IMR-90 (cell line): ENCODE data around the gene MSI1. TPM values are rescaled to one million over a fixed set of nuclear protein-coding genes. Genes with fewer than 3 reads are reported as not detected.

ENCODE experiments used
- ATAC-seq: fragments of 200-7000 bp; cut with Tn5 transposase; 2 replicates; pipeline ENCODE4 v1.9.1; 2020; ENCODE audit warnings: low read depth, mild to moderate bottlenecking, moderate library complexity
- BruUV-seq: library from RNA; stranded (reverse); fragments of 400-500 nt; replicated peaks from 2 replicates; lab custom pipeline; 2021; lab: Mats Ljungman, UMichigan
- CTCF ChIA-PET: fragments of 300-600 bp; formaldehyde crosslinking; extraction: SDS; loops from one replicate; lab custom pipeline; 2021; ENCODE audit warnings: antibody characterized with exemption; lab: Yijun Ruan, JAX
- POLR2A ChIA-PET: fragments of 300-600 bp; sonication (Branson Sonifier 250); formaldehyde crosslinking; loops from one replicate; lab custom pipeline; 2022; ENCODE audit warnings: antibody characterized with exemption; ENCODE audit not compliant: unreplicated experiment; lab: Charles Lee
- DNase-seq: peaks from one replicate; pipeline ENCODE4 v3.0.0; 2013
- H2AFZ ChIP-seq: replicated peaks from 2 replicates; pipeline ENCODE3; 2013; ENCODE audit warnings: low read length, mild to moderate bottlenecking; ENCODE audit not compliant: poor library complexity
- H2AK5ac ChIP-seq: 2 replicates; pipeline ENCODE4 v1.6.1; 2013; ENCODE audit warnings: low read depth, low read length, inconsistent platforms
- H2AK9ac ChIP-seq: replicated peaks from 2 replicates; pipeline ENCODE3; 2013; ENCODE audit warnings: mild to moderate bottlenecking, low read depth, low read length, moderate library complexity; ENCODE audit not compliant: poor library complexity
- H2BK120ac ChIP-seq: 2 replicates; pipeline ENCODE4 v1.6.1; 2013; ENCODE audit warnings: low read depth, low read length, inconsistent platforms
- H2BK15ac ChIP-seq: 3 replicates; pipeline ENCODE4 v1.6.1; 2013; ENCODE audit warnings: low read depth, low read length, inconsistent platforms
- H2BK20ac ChIP-seq: 2 replicates; pipeline ENCODE4 v1.6.1; 2013; ENCODE audit warnings: low read depth, mild to moderate bottlenecking, inconsistent platforms, low read length, moderate library complexity
- H2BK5ac ChIP-seq: 2 replicates; pipeline ENCODE4 v1.6.1; 2013; ENCODE audit warnings: mild to moderate bottlenecking, low read depth, low read length, inconsistent platforms; ENCODE audit not compliant: poor library complexity, severe bottlenecking
- H3K14ac ChIP-seq: replicated peaks from 2 replicates; pipeline ENCODE4 v1.6.1; 2013; ENCODE audit warnings: low read depth, low read length, inconsistent platforms
- H3K18ac ChIP-seq: 2 replicates; pipeline ENCODE4 v1.6.1; 2013; ENCODE audit warnings: low read depth, low read length, control low read depth
- H3K23ac ChIP-seq: 2 replicates; pipeline ENCODE4 v1.6.1; 2013; ENCODE audit warnings: low read depth, low read length, inconsistent platforms
- H3K27ac ChIP-seq: 2 replicates; pipeline ENCODE4 v1.5.1; 2013; ENCODE audit warnings: mild to moderate bottlenecking, control low read depth, low read length; ENCODE audit not compliant: insufficient read depth
- H3K27me3 ChIP-seq: 2 replicates; pipeline ENCODE4 v1.6.1; 2013; ENCODE audit warnings: low read length; ENCODE audit not compliant: control insufficient read depth, insufficient read depth
- H3K36me3 ChIP-seq: 2 replicates; pipeline ENCODE4 v1.6.1; 2013; ENCODE audit warnings: low read length, mixed read lengths; ENCODE audit not compliant: control insufficient read depth, insufficient read depth
- H3K4ac ChIP-seq: 2 replicates; pipeline ENCODE4 v1.6.1; 2013; ENCODE audit warnings: low read depth, low read length, inconsistent platforms
- H3K4me1 ChIP-seq: 2 replicates; pipeline ENCODE4 v1.6.1; 2013; ENCODE audit warnings: low read length, mixed read lengths; ENCODE audit not compliant: control insufficient read depth, insufficient read depth
- H3K4me2 ChIP-seq: 2 replicates; pipeline ENCODE4 v1.6.1; 2013; ENCODE audit warnings: low read depth, mild to moderate bottlenecking, control low read depth, low read length, moderate library complexity
- H3K4me3 ChIP-seq: 2 replicates; pipeline ENCODE4 v1.5.1; 2013; ENCODE audit warnings: low read depth, mild to moderate bottlenecking, control low read depth, low read length, moderate library complexity; ENCODE audit not compliant: insufficient read depth
- H3K56ac ChIP-seq: 2 replicates; pipeline ENCODE4 v1.6.1; 2013; ENCODE audit warnings: low read length, inconsistent platforms; ENCODE audit not compliant: insufficient read depth; ENCODE audit errors: extremely low read depth
- H3K79me1 ChIP-seq, 2 experiments: 2 replicates each; pipeline ENCODE4 v1.6.1; 2013; ENCODE audit warnings: low read length in 2 of 2, inconsistent platforms in 1 of 2, low read depth in 1 of 2
- H3K9ac ChIP-seq: 2 replicates; pipeline ENCODE4 v1.6.1; 2013; ENCODE audit warnings: low read depth, low read length, control low read depth
- H3K9me1 ChIP-seq: 2 replicates; pipeline ENCODE4 v1.6.1; 2013; ENCODE audit warnings: low read length, inconsistent platforms; ENCODE audit not compliant: insufficient read depth
- H3K9me3 ChIP-seq: 2 replicates; pipeline ENCODE4 v1.6.1; 2013; ENCODE audit warnings: low read length; ENCODE audit not compliant: control insufficient read depth, insufficient read depth
- H4K20me1 ChIP-seq: 2 replicates; pipeline ENCODE4 v1.6.1; 2013; ENCODE audit warnings: low read length, inconsistent platforms; ENCODE audit not compliant: insufficient read depth
- H4K5ac ChIP-seq: 2 replicates; pipeline ENCODE4 v1.6.1; 2013; ENCODE audit warnings: mild to moderate bottlenecking, low read depth, low read length, control low read depth
- H4K8ac ChIP-seq, 2 experiments: 2 replicates each; pipeline ENCODE4 v1.6.1; 2013; ENCODE audit warnings: low read depth in 2 of 2, low read length in 2 of 2, control low read depth in 1 of 2, inconsistent platforms in 1 of 2
- H4K91ac ChIP-seq: 2 replicates; pipeline ENCODE4 v1.6.1; 2013; ENCODE audit warnings: low read depth, low read length, inconsistent platforms; ENCODE audit not compliant: insufficient read depth
- BHLHE40 ChIP-seq: fragments of 150-350 bp; IDR thresholded peaks from 2 replicates; pipeline ENCODE4 v1.6.1; 2016; ENCODE audit warnings: mild to moderate bottlenecking, low read depth, low read length
- CEBPB ChIP-seq: IDR thresholded peaks from 2 replicates; pipeline ENCODE4 v1.6.1; 2012; ENCODE audit warnings: low read depth, low read length, improper control_type of control experiment
- CHD1 ChIP-seq: IDR thresholded peaks from 2 replicates; pipeline ENCODE4 v1.6.1; 2012; ENCODE audit warnings: low read depth, low read length, improper control_type of control experiment
- FOS ChIP-seq: fragments of 150-350 bp; IDR thresholded peaks from 2 replicates; pipeline ENCODE4 v1.6.1; 2016; ENCODE audit warnings: low read depth, low read length
- MAFK ChIP-seq: IDR thresholded peaks from 2 replicates; pipeline ENCODE4 v1.6.1; 2012; ENCODE audit warnings: low read depth, low read length, improper control_type of control experiment
- MAZ ChIP-seq: IDR thresholded peaks from 2 replicates; pipeline ENCODE4 v1.6.1; 2012; ENCODE audit warnings: low read depth, mild to moderate bottlenecking, low read length, improper control_type of control experiment, moderate library complexity, borderline replicate concordance
- MXI1 ChIP-seq: IDR thresholded peaks from 2 replicates; pipeline ENCODE4 v1.6.1; 2012; ENCODE audit warnings: low read depth, mild to moderate bottlenecking, low read length, moderate library complexity, borderline replicate concordance
- NFE2L2 ChIP-seq: fragments of 150-350 bp; IDR thresholded peaks from 2 replicates; pipeline ENCODE4 v1.6.1; 2016; ENCODE audit warnings: low read depth, mild to moderate bottlenecking, low read length
- POLR2A ChIP-seq: IDR thresholded peaks from 2 replicates; pipeline ENCODE4 v1.6.1; 2012; ENCODE audit warnings: mild to moderate bottlenecking, low read depth, low read length
- RAD21 ChIP-seq: IDR thresholded peaks from 2 replicates; pipeline ENCODE4 v1.6.1; 2012; ENCODE audit warnings: low read length, improper control_type of control experiment
- RCOR1 ChIP-seq: IDR thresholded peaks from 2 replicates; pipeline ENCODE4 v1.6.1; 2012; ENCODE audit warnings: mild to moderate bottlenecking, low read length, improper control_type of control experiment; ENCODE audit not compliant: insufficient replicate concordance
- RFX5 ChIP-seq: IDR thresholded peaks from 2 replicates; pipeline ENCODE4 v1.8.0; 2012; ENCODE audit warnings: low read depth, mild to moderate bottlenecking, low read length, moderate library complexity
- SMC3 ChIP-seq: fragments of 150-350 bp; IDR thresholded peaks from 2 replicates; pipeline ENCODE4 v1.6.1; 2016; ENCODE audit warnings: low read depth, mild to moderate bottlenecking, antibody characterized with exemption, low read length, moderate library complexity
- WGBS, 2 experiments: methylation state at CpG; one replicate each; pipeline versions ENCODE4 v1.1.5 to v1.1.7; 2013; ENCODE audit warnings: missing lambda C conversion rate in 2 of 2; ENCODE audit not compliant: insufficient read length in 1 of 2; ENCODE audit errors: extremely low coverage in 2 of 2; 5-methylcytosine and 5-hydroxymethylcytosine counted together
- dilution Hi-C: fragments of 300-500 bp; cut with HindIII; formaldehyde crosslinking; loops from one replicate; pipeline ENCODE4 v1.14.3; 2018; ENCODE audit warnings: low sequenced_read_pairs; ENCODE audit not compliant: unreplicated experiment
- in situ Hi-C: fragments of 300-500 bp; cut with MboI; formaldehyde crosslinking; loops from 3 replicates; pipeline ENCODE4 v1.14.3; 2019; ENCODE audit warnings: low sequenced_read_pairs, inconsistent platforms, mixed read lengths
- intact Hi-C: fragments of 100-400 bp; cut with micrococcal nuclease; formaldehyde crosslinking; loops from 2 replicates; pipeline ENCODE4 v1.10.0; 2022
- polyA plus RNA-seq, 3 experiments: library from polyadenylated mRNA; depleted of rRNA; stranded (reverse); fragments of >200 nt; gene quantifications; 2 replicates each; pipeline ENCODE4 v1.2.3, GENCODE V29; 2012; ENCODE audit warnings: low replicate concordance in 1 of 3
- total RNA-seq: library from RNA; depleted of rRNA; stranded (reverse); fragments of >200 nt; gene quantifications from 2 replicates; pipeline ENCODE4 v1.2.3, GENCODE V29; 2012
- TF ChIP-seq, protein P1 (sequence below): conservative IDR thresholded peaks from 2 replicates; pipeline ENCODE4 v1.5.1; 2012; ENCODE audit warnings: mild to moderate bottlenecking, low read depth, low read length, improper control_type of control experiment
- TF ChIP-seq, protein P2 (sequence below): fragments of 150-350 bp; IDR thresholded peaks from 2 replicates; pipeline ENCODE4 v1.6.1; 2017; ENCODE audit warnings: mild to moderate bottlenecking, antibody characterized with exemption, low read length, low read depth
- TF ChIP-seq, protein P3 (sequence below): fragments of 150-350 bp; IDR thresholded peaks from 2 replicates; pipeline ENCODE4 v1.6.1; 2016; ENCODE audit warnings: low read depth, mild to moderate bottlenecking, low read length, moderate library complexity, borderline replicate concordance

Gene MSI1
- total and polyA plus RNA-seq, 2 of the 4 experiments (the other 2 are of a cell fraction): not detected

DNA sequence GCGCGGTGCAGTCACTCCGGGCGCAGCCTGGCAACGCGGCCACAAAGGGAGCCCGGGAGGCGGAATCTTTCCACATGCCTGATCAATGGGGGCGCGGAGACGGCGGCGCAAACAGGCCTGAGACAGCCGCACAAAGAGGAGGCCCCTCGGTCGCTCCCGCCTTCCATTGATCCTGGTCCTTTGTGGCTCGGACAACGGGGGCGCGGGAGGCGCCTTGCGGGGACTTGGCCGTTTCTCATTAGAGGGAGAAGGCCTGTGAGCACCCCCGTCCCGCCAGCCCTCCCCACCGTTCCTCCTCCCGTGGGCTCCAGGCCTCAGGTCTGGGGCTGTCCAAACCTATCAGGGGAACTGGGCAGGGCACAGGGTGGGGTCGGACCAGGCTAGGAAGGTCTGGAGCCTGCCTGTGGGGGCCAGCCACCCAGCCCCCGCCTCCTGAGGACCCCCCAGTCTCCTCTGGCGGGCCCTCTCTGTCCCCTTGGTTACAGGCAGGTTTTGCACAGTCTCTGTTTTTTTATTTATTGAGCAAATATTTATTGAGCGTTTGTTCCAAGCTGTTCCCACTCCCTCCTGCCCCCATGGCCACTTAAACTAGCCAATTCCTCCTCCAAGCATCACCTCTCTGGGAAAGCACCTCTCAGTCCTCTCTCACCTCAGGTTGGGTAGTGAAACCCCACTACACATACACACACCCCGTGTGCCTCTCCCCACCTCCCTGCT lies 29.0 kb upstream of the MSI1 start:
- no peak overlapping the region for H3K14ac ChIP-seq
- no peak overlapping the region for H2BK15ac ChIP-seq
- ChIA-PET POLR2A (no interaction called here), CTCF (no interaction called here)
- H3K36me3 ChIP-seq: no peaks in the 10 kb centered on the region
- no peak overlapping the region for H2BK20ac ChIP-seq
- no peak overlapping the region for H2AK9ac ChIP-seq
- H2BK120ac ChIP-seq: no peak overlapping the region
- H4K5ac ChIP-seq: no peak overlapping the region
- WGBS, 2 experiments: 68% methylated on average over 15 of the region's 33 CpGs; no CpG with 5 or more reads in 1 of the 2 experiments
- no peak overlapping the region for H3K4me2 ChIP-seq
- peaks cover 3% of the 10 kb centered on the region; the same call in 1 of the 2 replicates for H3K9me3 ChIP-seq
- H3K27ac ChIP-seq: no peak overlapping the region
- H3K9ac ChIP-seq: no peak overlapping the region
- H2BK5ac ChIP-seq: no peak overlapping the region
- peaks cover 37% of the 10 kb centered on the region for H3K27me3 ChIP-seq
- H3K23ac ChIP-seq: no peak overlapping the region
- dilution Hi-C loops: no loop called here
- in situ Hi-C loops: no loop called here
- no peaks in the 10 kb centered on the region for H3K79me1 ChIP-seq
- H4K20me1 ChIP-seq: no peaks in the 10 kb centered on the region
- intact Hi-C loops: no loop called here
- no peak overlapping the region for H4K91ac ChIP-seq
- H3K56ac ChIP-seq: no peak overlapping the region
- no peak overlapping the region for H3K4ac ChIP-seq
- no peak overlapping the region for H2AFZ ChIP-seq
- TF ChIP-seq, protein P1, sequence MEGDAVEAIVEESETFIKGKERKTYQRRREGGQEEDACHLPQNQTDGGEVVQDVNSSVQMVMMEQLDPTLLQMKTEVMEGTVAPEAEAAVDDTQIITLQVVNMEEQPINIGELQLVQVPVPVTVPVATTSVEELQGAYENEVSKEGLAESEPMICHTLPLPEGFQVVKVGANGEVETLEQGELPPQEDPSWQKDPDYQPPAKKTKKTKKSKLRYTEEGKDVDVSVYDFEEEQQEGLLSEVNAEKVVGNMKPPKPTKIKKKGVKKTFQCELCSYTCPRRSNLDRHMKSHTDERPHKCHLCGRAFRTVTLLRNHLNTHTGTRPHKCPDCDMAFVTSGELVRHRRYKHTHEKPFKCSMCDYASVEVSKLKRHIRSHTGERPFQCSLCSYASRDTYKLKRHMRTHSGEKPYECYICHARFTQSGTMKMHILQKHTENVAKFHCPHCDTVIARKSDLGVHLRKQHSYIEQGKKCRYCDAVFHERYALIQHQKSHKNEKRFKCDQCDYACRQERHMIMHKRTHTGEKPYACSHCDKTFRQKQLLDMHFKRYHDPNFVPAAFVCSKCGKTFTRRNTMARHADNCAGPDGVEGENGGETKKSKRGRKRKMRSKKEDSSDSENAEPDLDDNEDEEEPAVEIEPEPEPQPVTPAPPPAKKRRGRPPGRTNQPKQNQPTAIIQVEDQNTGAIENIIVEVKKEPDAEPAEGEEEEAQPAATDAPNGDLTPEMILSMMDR: no peak
- TF ChIP-seq, protein P2, sequence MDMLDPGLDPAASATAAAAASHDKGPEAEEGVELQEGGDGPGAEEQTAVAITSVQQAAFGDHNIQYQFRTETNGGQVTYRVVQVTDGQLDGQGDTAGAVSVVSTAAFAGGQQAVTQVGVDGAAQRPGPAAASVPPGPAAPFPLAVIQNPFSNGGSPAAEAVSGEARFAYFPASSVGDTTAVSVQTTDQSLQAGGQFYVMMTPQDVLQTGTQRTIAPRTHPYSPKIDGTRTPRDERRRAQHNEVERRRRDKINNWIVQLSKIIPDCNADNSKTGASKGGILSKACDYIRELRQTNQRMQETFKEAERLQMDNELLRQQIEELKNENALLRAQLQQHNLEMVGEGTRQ: no peak
- no peak for TF ChIP-seq CEBPB
- TF ChIP-seq MXI1: no peak
- TF ChIP-seq, protein P3, sequence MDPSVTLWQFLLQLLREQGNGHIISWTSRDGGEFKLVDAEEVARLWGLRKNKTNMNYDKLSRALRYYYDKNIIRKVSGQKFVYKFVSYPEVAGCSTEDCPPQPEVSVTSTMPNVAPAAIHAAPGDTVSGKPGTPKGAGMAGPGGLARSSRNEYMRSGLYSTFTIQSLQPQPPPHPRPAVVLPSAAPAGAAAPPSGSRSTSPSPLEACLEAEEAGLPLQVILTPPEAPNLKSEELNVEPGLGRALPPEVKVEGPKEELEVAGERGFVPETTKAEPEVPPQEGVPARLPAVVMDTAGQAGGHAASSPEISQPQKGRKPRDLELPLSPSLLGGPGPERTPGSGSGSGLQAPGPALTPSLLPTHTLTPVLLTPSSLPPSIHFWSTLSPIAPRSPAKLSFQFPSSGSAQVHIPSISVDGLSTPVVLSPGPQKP: no peak
- TF ChIP-seq CHD1: no peak
- no peak for TF ChIP-seq RAD21
- TF ChIP-seq RFX5: no peak
- no peak for TF ChIP-seq BHLHE40
- no peak for TF ChIP-seq FOS
- TF ChIP-seq POLR2A: no peak
- TF ChIP-seq RCOR1: no peak
- no peak for TF ChIP-seq MAZ
- no peak for TF ChIP-seq NFE2L2
- TF ChIP-seq MAFK: no peak
- TF ChIP-seq SMC3: no peak
- no peak overlapping the region for H2AK5ac ChIP-seq
- H4K8ac ChIP-seq: no peak overlapping the region
- H3K4me3 ChIP-seq: no peak overlapping the region
- no peak overlapping the region for H3K18ac ChIP-seq
- DNase-seq (no peak), ATAC-seq (no peak)
- no TSS peak for BruUV-seq
- no peaks in the 10 kb centered on the region for H3K9me1 ChIP-seq
- H3K4me1 ChIP-seq: no peaks in the 10 kb centered on the region
